DND-41 (cell line): Measurements from ENCODE around the gene NR3C1.

Source experiments
- CTCF ChIP-seq: IDR thresholded peaks from 2 replicates; pipeline ENCODE4 v1.5.1; 2012; ENCODE audit warnings: borderline replicate concordance, low read length, moderate library complexity, mild to moderate bottlenecking; ENCODE audit not compliant: poor library complexity, severe bottlenecking; ENCODE audit errors: extremely low read depth
- EZH2 ChIP-seq: IDR thresholded peaks from 3 replicates; pipeline ENCODE4 v1.6.1; 2012; ENCODE audit warnings: borderline replicate concordance, low read depth, mild to moderate bottlenecking, moderate library complexity, low read length, inconsistent platforms; ENCODE audit not compliant: severe bottlenecking

GRCh38 chr5:143338658-143339366, 64.7 kb downstream of the NR3C1 start:
- no peak for TF ChIP-seq CTCF
- TF ChIP-seq EZH2: no peak
